GM18951 (cell line): ENCODE measurements around the gene TAF9B.
A peak's percentile ranks its signal among the peaks of the same experiment; 100 is the strongest.
"Not testable (repeated sequence)": the region's sequence is repeated elsewhere in the genome, so short reads cannot be mapped to it uniquely, and the experiment has no call there.

Source experiments
- POLR2A ChIP-seq: IDR thresholded peaks from 4 replicates; pipeline ENCODE4 v1.6.1; 2011; ENCODE audit warnings: mild to moderate bottlenecking; ENCODE audit not compliant: insufficient read length, insufficient read depth; ENCODE audit errors: extremely low read depth
- in situ Hi-C: fragments of 300-500 bp; cut with MboI; formaldehyde crosslinking; loops from one replicate; pipeline ENCODE4 v1.12.0; 2022; ENCODE audit warnings: low sequenced_read_pairs, mixed read lengths, inconsistent platforms; ENCODE audit not compliant: unreplicated experiment

The TAF9B gene

GRCh38 chrX:78139160-78140123 lies at the start of gene TAF9B:
Gene TAF9B, minus strand, starts transcription at chrX:78139650. Its CDS starts 39 bp downstream, at chrX:78139611.
- in situ Hi-C loops = no loop called here
- peak; percentile 61 for TF ChIP-seq POLR2A

GRCh38 chrX:78182881-78183280 lies 43.4 kb upstream of the TAF9B start:
- in situ Hi-C loops = no loop called here
- TF ChIP-seq POLR2A = no peak

- TF ChIP-seq POLR2A = no peak
- in situ Hi-C loops = no loop called here
Measured at GRCh38 chrX:78181307-78181706, 41.9 kb upstream of the TAF9B start.

GRCh38 chrX:78168065-78168464 lies 28.6 kb upstream of the TAF9B start:
- in situ Hi-C loops = no loop called here
- no peak for TF ChIP-seq POLR2A

- no peak for TF ChIP-seq POLR2A
Measured at GRCh38 chrX:78165425-78165824, 26.0 kb upstream of the TAF9B start.

GRCh38 chrX:78163175-78163574 lies 23.7 kb upstream of the TAF9B start:
- in situ Hi-C loops = not testable (repeated sequence)

More at GRCh38 chrX:78165425-78165824, 26.0 kb upstream of the TAF9B start:
- in situ Hi-C loops = no loop called here

- in situ Hi-C loops = not testable (repeated sequence)
Measured at GRCh38 chrX:78160711-78161110, 21.3 kb upstream of the TAF9B start.

GRCh38 chrX:78157846-78158245 lies 18.4 kb upstream of the TAF9B start:
- in situ Hi-C loops = not testable (repeated sequence)

GRCh38 chrX:78157373-78157772 lies 17.9 kb upstream of the TAF9B start:
- in situ Hi-C loops = not testable (repeated sequence)

GRCh38 chrX:78147002-78147540 lies 7.6 kb upstream of the TAF9B start:
- in situ Hi-C loops = not testable (repeated sequence)

- TF ChIP-seq POLR2A = no peak
- in situ Hi-C loops = no loop called here
Measured at GRCh38 chrX:78140206-78140605, 756 bp upstream of the TAF9B start.

- in situ Hi-C loops = no loop called here
Measured at GRCh38 chrX:78133238-78133960, 6.1 kb downstream of the TAF9B start.

GRCh38 chrX:78131117-78131516 lies 8.3 kb downstream of the TAF9B start:
- in situ Hi-C loops = no loop called here
- no peak for TF ChIP-seq POLR2A

More at GRCh38 chrX:78133238-78133960, 6.1 kb downstream of the TAF9B start:
- TF ChIP-seq POLR2A = no peak

GRCh38 chrX:78130396-78130795 lies 9.1 kb downstream of the TAF9B start:
- in situ Hi-C loops = no loop called here

More at GRCh38 chrX:78130396-78130795, 9.1 kb downstream of the TAF9B start:
- no peak for TF ChIP-seq POLR2A
